ENCODE results near the gene PLCG2.
A peak's percentile ranks its signal among the peaks of the same experiment; 100 is the strongest.
"Not testable (repeated sequence)": the region's sequence is repeated elsewhere in the genome, so short reads cannot be mapped to it uniquely, and the experiment has no call there.

Gene PLCG2

GRCh38 chr16:81778861-81779535 is at the start of gene PLCG2:
PLCG2 (plus strand) TSS chr16:81779291; CDS start chr16:81785990, 6,699 bp downstream.
- DNase-seq, result peak in 3 of 6 experiments; percentile 7 to 21 (median 14)

DNA sequence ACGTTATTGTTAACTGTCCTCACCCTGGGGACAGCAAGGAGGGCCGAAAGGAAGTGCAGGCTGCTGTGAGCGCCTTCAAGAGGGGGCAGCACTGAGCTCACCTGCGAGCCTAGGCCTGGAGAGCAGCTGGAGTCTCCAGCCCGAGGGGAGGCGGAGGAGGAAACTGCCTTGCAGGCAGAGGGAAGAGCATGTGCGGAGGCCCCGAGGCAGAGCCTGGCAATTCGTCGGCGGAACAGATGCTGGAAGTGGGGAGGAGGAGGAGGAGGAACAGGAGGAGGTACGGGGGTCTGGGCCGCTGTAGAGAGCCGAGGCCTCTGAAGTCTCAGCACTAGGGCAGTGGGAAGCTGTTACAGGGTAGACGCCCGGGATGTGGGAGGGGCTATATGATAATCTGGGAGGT is 49.6 kb upstream of the PLCG2 start:
- DNase-seq, result no peak

GRCh38 chr16:81730090-81731051 is 48.7 kb upstream of the PLCG2 start:
- DNase-seq, result peak; percentile 50 to 67 (median 56)

DNA sequence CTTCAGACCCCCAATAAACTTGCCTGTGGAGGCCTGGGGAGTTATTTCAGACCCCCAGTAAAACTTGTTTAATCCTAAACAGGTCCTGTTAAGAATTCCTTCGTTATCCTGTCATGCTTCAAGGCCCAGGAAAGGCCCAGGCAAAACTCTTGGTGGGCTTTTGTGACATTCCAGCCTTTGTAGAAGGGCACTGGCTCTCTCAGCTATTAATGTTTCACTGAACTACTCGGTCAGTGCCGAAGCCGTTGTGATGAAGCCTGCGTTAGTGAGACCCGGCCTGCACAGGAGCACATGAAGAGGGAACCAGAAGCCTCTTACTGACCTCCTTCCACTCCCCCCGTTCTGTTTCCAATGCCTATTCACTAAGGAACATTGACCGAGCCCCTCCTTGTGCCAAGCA is 47.4 kb upstream of the PLCG2 start:
- no peak for DNase-seq

- no peak for DNase-seq
Observed at GRCh38 chr16:81732699-81733098, 46.4 kb upstream of the PLCG2 start.

DNA sequence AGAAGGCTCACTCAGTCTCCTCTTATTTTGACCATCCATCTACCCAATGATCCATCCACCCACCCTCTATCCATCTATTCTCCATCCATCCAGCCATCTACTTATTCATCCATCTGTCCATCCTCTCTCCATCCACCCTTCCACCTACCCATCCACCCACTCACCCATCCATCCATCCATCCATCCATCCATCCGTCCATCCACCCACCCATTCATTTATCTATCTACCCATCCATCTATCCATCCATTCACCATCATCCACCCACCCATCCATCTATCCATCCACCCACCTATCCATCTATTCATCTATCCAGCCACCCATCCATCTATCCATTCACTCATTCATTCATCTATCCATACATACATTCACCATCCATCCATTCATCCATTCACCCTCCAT is 45.8 kb upstream of the PLCG2 start:
- DNase-seq, result no peak

DNA sequence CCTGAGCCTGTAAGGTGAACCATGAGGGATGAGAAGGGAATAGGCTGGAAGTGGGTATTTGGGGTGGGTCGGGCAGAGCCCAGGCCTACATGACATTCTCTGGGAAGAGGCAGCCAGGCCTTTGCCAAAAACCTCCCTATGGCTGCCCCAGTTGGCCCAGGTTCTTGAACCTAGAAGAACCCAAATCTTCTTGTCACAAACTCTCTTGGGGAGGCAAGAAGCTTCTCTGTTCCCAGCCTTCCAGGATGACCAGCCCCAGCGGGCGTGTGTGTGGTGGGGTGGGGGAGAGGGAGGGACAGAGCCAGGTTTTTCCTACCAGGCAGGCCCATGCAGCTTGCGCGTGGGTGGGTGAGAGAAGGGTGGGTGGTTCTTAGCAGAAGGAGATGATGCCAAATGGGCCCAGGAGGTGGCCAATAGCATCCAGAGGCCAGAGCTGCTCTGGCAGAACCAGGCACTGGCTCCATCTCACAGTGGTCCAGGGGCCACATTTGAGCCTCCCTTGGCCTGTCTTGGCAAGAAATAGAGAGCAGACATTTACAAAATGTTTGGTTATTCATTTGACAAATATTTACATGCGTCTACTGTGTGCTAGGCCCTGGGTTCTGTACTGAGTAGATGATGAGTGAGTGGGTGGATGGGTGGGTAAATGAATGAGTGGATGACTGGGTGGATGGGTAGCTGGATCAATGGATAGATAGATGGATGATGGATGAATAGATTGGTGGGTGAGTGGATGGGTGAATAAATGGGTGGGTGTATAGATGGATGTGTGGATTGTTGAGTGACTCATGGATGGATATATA is 44.3 kb upstream of the PLCG2 start:
- no peak for DNase-seq

- DNase-seq, result peak; percentile 72 to 89 (median 82)
Observed at GRCh38 chr16:81737885-81738536, 41.1 kb upstream of the PLCG2 start.

DNA sequence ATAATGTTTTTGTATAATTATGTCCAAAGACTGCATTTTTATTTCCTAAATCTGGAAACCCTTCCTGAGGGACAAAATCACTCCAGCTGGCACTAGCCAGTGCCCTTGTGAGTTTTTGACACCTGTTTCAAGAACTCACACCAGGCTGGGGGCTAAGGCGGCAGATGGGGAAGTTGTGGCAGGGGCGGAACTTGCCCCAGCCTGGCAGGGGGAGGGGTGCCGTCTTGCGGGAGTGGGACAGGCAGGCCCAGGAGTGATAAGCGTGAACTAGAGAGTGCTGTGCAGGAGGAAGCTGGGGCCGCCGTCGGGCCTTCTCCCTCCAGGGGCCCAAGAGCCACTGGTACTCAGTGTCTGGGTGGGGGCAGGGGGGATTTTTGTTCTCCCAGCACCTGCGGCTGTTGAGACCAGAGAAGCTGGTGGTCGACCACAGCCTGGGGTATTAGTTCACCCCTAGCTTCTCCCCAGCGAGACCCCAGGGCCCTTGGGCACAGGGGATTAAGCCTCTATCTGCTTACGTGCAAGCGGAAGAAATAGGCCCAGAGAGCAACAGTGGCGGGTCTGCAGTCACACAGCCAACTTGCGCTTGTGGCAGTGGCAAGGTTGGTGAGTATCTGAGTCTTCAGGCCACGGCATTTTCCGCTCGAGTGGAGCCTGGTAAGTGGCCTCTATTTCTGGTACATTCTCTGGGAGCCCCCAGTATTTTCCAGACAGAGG is 40.2 kb upstream of the PLCG2 start:
- DNase-seq, result no peak

DNA sequence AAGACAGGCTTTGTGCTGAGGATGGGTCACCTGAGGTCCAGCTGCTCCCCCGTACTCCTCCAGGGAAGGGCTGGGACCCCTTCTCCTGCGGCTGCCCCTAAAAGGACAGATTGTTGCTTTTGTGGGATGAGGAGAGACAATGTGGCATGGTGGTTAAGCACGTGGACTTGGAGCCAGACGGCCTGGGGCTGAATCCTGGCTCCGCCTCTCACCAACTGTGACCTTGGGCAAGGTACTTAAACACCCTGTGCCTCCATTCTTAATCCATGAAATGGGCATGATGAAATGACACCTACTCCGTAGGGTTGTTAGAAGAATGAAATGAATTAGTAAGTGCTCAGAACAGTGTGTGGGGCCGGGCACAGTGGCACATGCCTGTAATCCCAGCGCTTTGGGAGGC is 39.6 kb upstream of the PLCG2 start:
- no peak for DNase-seq

DNA sequence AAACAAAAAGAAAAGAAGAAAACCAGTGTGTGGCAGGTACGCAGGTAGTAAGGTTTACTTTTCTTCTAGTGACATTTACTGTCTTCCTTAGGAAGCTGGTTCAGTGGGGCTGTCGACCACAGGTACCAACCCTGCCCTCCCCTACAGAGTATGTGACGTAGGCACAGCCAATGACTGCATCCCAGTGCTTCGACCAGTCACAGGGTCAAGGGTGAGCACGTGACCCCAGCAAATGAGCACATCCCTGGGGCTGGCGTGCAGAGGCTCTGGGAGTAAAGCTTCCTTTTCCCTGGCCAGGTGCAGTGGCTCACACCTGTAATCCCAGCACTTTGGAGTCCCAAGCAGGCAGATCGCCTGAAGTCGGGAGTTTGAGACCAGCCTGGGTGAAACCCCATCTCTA is 38.9 kb upstream of the PLCG2 start:
- DNase-seq, result no peak

GRCh38 chr16:81741430-81741770 is 37.7 kb upstream of the PLCG2 start:
- not testable (repeated sequence) for DNase-seq

DNA sequence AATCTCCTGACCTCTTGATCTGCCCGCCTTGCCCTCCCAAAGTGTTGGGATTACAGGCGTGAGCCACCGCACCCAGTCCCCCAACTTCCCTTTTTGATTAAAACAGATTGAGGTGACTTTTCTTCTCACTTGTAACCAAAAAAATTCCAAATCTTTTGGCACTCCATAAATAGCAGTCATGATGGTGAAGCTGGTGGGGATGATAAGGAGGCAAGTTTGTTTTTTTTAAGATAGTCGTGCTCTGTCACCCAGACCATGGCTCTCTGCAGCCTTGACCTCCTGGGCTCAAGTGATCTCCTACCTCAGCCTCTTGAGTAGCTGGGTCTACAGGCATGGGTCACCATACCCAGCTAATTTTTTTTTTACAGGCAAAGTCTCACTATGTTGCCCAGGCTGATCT is 34.7 kb upstream of the PLCG2 start:
- DNase-seq, result no peak

DNA sequence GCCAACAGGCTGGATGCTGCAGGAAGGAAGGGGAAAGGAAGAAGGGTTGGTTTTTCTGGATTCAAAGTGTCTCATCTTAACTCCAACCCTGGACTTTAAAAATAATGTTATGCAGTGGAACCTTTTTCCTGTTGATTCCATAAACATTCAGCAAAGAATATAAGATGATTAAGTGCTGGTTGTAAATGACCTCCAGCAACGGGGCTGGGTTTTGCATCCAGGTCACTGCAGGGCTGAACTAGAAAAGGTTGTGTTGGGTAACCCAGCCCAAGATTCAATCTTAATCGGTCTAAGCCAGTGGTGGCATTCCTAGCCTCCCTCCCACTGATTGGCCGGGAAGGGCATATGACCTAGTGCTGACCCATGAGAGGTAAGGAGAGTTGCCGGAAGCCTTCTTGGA is 34.2 kb upstream of the PLCG2 start:
- DNase-seq, result no peak

GRCh38 chr16:81745704-81746558 is 33.2 kb upstream of the PLCG2 start:
- peak; percentile 23 to 72 (median 60) for DNase-seq

DNA sequence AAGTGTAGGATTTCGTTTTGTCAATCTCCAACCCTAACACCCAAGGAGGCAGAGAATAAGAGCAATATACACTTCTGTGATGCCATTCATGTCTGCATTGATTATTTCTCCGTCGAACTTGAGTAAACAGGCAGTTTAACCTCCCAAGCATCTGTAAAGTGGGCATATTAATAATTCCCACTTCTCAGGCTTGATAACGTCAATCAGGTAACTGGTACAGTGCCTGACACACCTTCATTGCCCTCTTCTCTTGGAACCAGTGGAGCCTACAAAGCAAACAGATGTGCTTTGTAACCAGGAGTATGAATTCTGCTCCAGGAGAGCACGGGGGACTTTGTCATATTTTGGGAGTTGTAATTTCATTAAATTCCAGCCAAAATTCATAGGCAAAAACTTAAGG is 32.5 kb upstream of the PLCG2 start:
- no peak for DNase-seq

- DNase-seq, result no peak
Observed at GRCh38 chr16:81748476-81749198, 30.5 kb upstream of the PLCG2 start.

- DNase-seq, result no peak
Observed at GRCh38 chr16:81752225-81752875, 26.7 kb upstream of the PLCG2 start.

GRCh38 chr16:81752876-81753227 is 26.2 kb upstream of the PLCG2 start:
- DNase-seq, result no peak

DNA sequence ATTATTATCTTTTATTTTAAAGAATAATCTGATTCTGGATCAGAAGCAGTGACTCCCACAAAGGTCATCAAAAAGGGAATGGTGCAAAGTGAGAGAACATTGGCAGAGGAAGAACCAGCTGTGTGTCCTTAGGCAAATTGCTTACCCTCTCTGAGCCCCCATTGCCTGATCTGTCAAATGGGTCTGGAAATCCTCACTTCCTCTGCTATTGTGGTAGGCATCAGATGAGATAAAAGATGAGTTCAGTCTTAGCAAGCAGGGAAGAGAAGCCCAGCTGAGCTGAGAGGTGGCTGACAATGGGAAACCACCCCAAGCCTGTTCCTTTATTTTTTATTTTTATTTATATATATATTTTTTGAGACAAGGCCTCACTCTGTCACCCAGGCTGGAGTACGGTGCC is 24.2 kb upstream of the PLCG2 start:
- DNase-seq, result no peak
